HG03097 (cell line): Measurements from ENCODE around the gene ADCY10.
"Not testable (repeated sequence)": the region's sequence is repeated elsewhere in the genome, so short reads cannot be mapped to it uniquely, and the experiment has no call there.

Source experiments
- ATAC-seq: cut with Tn5 transposase; IDR thresholded peaks from one replicate; pipeline ENCODE4 v1.9.1; 2021; ENCODE audit not compliant: unreplicated experiment, low FRiP score

Gene ADCY10

DNA sequence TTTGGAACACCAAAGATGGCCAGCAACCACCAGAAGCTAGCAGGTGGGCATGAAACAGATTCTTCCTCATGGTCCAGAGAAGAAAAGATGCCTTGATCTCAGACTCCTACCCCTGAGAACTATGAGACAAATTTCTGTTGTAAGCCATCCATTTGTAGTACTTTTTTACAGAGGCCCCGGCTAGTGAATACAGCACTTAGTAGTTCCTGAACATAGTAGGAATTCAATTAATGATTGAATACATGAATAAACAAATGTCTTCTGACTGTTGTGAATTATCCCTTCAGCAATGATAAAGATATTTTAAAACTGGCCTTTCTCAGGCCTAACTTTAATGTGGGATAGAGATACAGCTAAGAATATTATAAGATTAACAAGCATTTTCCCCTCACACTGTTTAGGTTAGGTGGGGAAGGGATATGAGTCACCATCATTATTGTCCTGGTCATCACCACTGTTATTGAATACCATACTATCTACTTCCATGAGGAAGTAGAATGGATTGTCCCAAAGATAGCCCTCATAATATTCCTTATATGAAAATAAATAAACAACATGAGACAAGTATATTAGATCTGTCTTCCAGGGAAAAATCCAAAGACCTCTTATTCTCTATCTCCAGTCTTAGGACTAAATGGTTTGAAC is 51.4 kb downstream of the ADCY10 start:
- no peak for ATAC-seq

GRCh38 chr1:167861664-167862381 is 52.1 kb downstream of the ADCY10 start:
- ATAC-seq: no peak

DNA sequence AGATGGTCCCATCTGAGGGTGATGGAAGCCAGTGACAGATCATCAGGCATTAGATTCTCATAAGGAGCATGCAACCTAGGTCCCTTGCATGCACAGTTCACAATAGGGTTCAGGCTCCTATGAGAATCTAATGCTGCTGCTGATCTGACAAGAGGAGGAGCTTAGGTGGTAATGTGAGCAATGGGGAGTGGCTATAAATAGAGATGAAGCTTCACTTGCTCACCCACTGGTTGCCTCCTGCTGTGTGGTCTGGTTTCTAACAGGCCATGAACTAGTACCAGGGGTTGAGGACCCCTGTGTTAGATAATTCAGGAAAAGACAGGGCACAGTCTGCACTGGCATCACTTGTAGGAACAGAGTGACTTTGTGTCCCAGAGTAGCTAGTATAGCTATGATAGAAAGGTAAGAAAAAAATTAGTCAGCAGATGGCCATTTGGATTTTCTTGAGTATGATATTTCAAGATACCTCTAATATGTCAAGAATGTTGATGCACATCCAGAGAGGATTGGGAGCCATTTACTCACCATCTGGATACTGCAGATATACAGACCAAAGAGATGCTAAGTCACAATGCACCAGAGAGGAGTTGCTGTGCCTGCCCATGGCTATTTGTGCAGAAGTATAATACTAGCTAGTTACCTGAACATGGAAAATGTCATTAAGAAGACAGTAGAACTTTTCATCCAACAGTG is 53.6 kb downstream of the ADCY10 start:
- no peak for ATAC-seq

DNA sequence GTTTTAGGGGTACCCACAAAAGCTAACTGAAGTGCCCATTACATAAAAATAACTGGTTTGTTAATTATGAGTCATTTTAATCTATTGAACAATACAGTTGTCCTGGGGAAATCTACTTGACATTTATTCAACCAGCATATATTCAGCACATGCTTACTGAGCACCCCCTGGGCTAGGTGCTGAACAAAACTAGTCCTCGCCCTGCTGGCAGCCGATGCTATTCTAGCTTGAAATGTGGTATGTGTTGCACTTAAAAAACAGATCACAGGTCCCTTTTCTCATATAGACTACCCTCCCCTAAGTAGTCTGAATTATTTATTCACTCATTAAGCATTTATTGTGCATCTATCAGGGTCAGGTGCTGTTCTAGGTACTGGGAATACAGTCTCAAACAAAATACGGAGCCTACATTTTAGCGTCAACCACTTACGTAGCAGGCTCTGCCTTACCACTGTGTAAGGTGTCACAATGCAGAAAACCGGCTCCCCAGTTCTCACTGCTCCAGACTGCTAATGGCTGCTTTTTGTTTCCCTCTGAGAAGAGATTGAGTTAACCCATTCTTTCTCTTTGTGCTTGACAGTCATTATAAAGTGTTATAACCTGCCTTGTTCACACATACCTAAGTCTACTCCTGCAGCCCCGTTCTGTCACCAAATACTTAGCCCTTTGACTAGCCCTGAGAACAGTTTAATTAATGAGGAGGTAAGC is 57.1 kb downstream of the ADCY10 start:
- ATAC-seq: no peak

DNA sequence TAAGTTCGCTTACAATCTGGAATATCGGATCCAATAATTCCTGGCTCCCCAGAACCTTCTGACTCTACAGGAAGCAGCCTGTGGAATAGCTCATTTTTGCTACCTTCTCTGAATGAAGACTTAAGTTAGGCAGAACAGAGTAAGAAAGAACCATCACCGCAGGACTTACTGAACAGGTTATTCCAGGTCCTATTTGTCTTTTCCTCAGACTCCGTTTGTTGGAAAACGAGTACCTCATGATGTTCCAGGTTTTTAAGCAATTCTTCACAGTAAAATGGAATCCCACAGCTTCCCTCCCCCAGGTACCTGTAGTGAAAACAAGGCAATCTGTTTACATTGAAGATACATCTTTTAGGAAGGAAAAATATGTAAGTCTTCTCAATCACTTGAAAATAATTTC is 59.8 kb downstream of the ADCY10 start:
- no peak for ATAC-seq

- ATAC-seq: no peak
These were observed 64.3 kb downstream of the ADCY10 start for GRCh38 chr1:167849666-167850065.

GRCh38 chr1:167842872-167843271 is 71.1 kb downstream of the ADCY10 start:
- ATAC-seq: no peak

DNA sequence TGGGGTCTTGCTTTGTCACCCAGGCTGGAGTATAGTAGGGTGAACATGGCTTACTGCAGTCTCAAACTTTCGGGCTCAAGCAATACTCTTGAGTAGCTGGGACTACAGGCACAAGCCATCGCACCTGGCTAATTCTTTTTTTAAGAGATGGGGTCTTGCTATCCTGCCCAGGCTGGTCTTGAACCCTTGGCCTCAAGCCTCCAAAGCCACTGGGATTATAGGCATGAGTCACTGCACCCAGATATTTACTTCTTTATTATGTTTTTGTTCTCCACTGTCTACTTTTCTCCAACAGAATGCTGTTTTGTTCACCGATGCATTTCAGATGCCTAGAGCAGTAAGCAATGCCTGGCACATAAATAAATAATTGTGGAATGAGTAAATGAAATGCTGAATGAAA is 72.4 kb downstream of the ADCY10 start:
- no peak for ATAC-seq

GRCh38 chr1:167839009-167839408 is 74.9 kb downstream of the ADCY10 start:
- no peak for ATAC-seq

- no peak for ATAC-seq
These were observed 76.6 kb downstream of the ADCY10 start for GRCh38 chr1:167837326-167837725.

DNA sequence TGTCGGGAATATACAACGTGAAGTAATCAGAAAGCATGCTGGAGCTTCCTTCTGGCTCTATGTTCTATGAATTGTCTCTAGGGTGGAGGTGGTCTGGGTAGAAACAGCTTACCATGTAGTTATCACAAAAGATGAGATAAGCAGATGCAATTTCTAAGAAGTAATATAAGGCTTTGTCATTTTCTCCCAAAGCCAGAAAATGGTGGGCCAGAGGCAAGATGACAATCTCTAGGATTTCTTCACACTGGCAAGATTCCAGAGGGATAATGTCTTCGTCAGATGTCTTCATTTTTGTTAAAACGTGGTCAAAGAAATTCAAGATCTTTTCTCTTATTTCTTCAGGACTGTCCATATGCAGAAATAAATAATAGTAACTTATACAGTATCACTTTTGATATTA is 77.7 kb downstream of the ADCY10 start:
- no peak for ATAC-seq

GRCh38 chr1:167833904-167834303 is 80.0 kb downstream of the ADCY10 start:
- no peak for ATAC-seq

- no peak for ATAC-seq
These were observed 81.2 kb downstream of the ADCY10 start for GRCh38 chr1:167832693-167833092.

GRCh38 chr1:167830668-167831067 is 83.3 kb downstream of the ADCY10 start:
- not testable (repeated sequence) for ATAC-seq

- no peak for ATAC-seq
These were observed 84.1 kb downstream of the ADCY10 start for GRCh38 chr1:167829868-167830267.

DNA sequence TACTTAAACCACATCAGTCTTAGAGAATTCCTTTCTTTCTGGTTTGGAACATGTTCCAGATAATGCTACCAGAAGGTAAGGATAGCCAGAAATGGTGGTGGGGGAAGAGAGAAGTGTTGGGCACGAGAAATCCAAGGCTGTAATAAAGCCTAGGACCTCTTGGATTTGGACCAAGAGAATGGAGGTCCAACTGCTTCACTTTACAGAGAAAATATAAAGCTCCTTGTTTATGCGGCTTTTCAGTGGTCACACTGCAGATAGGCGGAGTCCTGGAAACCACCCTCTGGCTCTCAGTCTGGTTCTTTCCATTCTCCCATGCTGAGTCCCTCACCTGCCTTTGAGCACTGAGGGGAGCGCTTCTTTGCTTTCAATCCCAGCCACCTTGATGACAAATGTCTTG is 87.8 kb downstream of the ADCY10 start:
- ATAC-seq: no peak

- ATAC-seq: no peak
These were observed 88.4 kb downstream of the ADCY10 start for GRCh38 chr1:167825419-167826079.

- no peak for ATAC-seq
These were observed 89.7 kb downstream of the ADCY10 start for GRCh38 chr1:167824163-167824794.

DNA sequence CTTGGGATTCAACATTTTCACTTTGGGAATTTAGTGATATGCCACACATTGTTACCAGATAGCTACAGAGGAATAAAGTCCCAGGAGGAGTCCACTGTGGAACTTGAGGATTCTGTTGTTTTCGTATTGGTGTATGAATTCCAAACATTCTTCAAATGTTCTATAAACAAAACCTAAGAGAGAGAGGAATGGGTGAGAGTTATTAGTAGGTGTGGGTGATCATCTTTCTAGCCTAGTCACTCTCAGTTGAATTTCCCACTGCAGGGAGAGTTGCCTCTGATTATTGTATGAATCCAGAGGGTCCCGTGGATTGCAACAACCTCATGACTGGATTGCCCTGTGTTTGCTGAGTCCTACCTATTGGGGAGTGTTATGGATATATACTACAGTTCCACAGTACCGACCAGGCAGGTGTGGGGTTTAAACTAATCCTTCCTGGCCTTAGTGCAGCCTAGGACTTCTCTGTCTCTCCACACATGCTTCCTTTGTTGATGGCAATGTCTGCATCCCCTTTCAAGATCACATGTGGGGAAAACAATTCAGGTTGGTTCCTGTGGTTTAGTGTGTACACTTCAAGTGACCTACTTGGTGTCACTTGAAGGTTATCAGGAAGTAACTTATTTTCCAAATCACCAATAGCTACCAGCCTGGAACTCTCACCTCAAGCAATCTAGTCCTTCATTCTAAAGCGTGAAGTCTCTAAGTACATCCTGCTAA is 91.8 kb downstream of the ADCY10 start:
- no peak for ATAC-seq

DNA sequence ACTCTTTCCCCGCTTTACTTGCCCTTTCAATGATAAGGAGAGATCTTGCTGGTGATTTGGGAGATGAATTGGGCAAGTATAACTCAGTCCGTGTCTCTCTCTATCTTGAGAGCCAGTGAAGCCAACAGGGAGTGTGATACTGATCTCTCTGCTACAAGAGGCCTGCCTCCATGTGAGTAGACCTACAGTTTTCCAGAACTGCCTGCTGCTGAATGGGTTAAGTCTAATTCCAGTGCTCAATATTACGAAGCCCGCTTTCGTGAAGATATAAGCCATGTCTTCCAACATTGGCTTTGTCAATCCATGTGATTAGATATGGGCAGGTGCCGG is 92.6 kb downstream of the ADCY10 start:
- ATAC-seq: no peak
